Caco-2 (cell line): ENCODE results near the gene APLF. TPM values are rescaled to one million over a fixed set of nuclear protein-coding genes. Genes with fewer than 3 reads are reported as not detected.

Source experiments
- BruUV-seq: library from RNA; stranded (reverse); fragments of 400-500 nt; replicated peaks from 2 replicates; lab custom pipeline; 2021; lab: Mats Ljungman, UMichigan
- CTCF ChIA-PET: fragments of 300-600 bp; sonication (Branson Sonifier 250); formaldehyde crosslinking; loops from one replicate; lab custom pipeline; 2022; ENCODE audit warnings: antibody characterized with exemption; lab: Charles Lee
- POLR2A ChIA-PET: fragments of 300-600 bp; sonication (Branson Sonifier 250); formaldehyde crosslinking; loops from one replicate; lab custom pipeline; 2022; ENCODE audit warnings: antibody characterized with exemption; lab: Charles Lee
- DNase-seq, 2 experiments: peaks; one replicate each; pipeline versions ENCODE4 v3.0.0 to v3.0.0-alpha.2; 2020 to 2022
- H3K27me3 ChIP-seq: replicated peaks from 2 replicates; pipeline ENCODE4 v1.6.0; 2011; ENCODE audit warnings: low read length; ENCODE audit not compliant: control insufficient read depth, insufficient read depth
- H3K36me3 ChIP-seq: 2 replicates; pipeline ENCODE4 v1.5.1; 2011; ENCODE audit warnings: low read length; ENCODE audit not compliant: control insufficient read depth, insufficient read depth
- H3K4me1 ChIP-seq: fragments of 250-450 bp; sonication (Bioruptor Pico); 2 replicates; pipeline ENCODE4 v1.5.1; 2020; ENCODE audit warnings: mild to moderate bottlenecking
- H3K4me3 ChIP-seq: 2 replicates; pipeline ENCODE4 v1.5.1; 2011; ENCODE audit warnings: low read depth, mild to moderate bottlenecking, control low read depth, low read length
- H3K9me3 ChIP-seq: fragments of 250-450 bp; sonication (Bioruptor Pico); 2 replicates; pipeline ENCODE4 v1.5.1; 2020; ENCODE audit warnings: mild to moderate bottlenecking, moderate library complexity
- H3K27ac Mint-ChIP-seq: one replicate; pipeline ENCODE4 v1.8.0; 2022; ENCODE audit warnings: mixed read lengths; ENCODE audit not compliant: unreplicated experiment
- H3K27me3 Mint-ChIP-seq: one replicate; pipeline ENCODE4 v1.8.0; 2022; ENCODE audit warnings: mixed read lengths; ENCODE audit not compliant: insufficient read depth, unreplicated experiment
- H3K36me3 Mint-ChIP-seq: one replicate; pipeline ENCODE4 v1.8.0; 2022; ENCODE audit warnings: mild to moderate bottlenecking, mixed read lengths; ENCODE audit not compliant: insufficient read depth, unreplicated experiment
- H3K4me1 Mint-ChIP-seq: one replicate; pipeline ENCODE4 v1.8.0; 2022; ENCODE audit warnings: low read depth, mixed read lengths; ENCODE audit not compliant: unreplicated experiment
- H3K4me3 Mint-ChIP-seq: one replicate; pipeline ENCODE4 v1.8.0; 2022; ENCODE audit warnings: mild to moderate bottlenecking, moderate library complexity, mixed read lengths; ENCODE audit not compliant: unreplicated experiment
- H3K9me3 Mint-ChIP-seq: one replicate; pipeline ENCODE4 v1.8.0; 2022; ENCODE audit warnings: mixed read lengths; ENCODE audit not compliant: unreplicated experiment
- CTCF ChIP-seq, 2 experiments: fragments of 200-600 bp in 1 of 2; IDR thresholded peaks; 1 replicate in 1 of 2; 2 replicates in 1 of 2; pipeline versions ENCODE4 v1.5.1 to v1.8.0; 2011 to 2022; ENCODE audit warnings: antibody characterized with exemption in 1 of 2, control low read depth in 1 of 2, inconsistent platforms in 1 of 2, low read depth in 1 of 2, low read length in 1 of 2, mild to moderate bottlenecking in 1 of 2, moderate library complexity in 1 of 2; ENCODE audit not compliant: insufficient read depth in 1 of 2, severe bottlenecking in 1 of 2, unreplicated experiment in 1 of 2
- intact Hi-C: fragments of 100-400 bp; cut with micrococcal nuclease; formaldehyde crosslinking; loops from one replicate; pipeline ENCODE4 v1.10.0; 2022; ENCODE audit not compliant: unreplicated experiment
- total RNA-seq: library from RNA; stranded (reverse); gene quantifications from 2 replicates; pipeline ENCODE4 v1.2.3, GENCODE V29; 2022

APLF gene
- total RNA-seq, 1 experiment from 2014 or later, result 3.9 TPM

DNA sequence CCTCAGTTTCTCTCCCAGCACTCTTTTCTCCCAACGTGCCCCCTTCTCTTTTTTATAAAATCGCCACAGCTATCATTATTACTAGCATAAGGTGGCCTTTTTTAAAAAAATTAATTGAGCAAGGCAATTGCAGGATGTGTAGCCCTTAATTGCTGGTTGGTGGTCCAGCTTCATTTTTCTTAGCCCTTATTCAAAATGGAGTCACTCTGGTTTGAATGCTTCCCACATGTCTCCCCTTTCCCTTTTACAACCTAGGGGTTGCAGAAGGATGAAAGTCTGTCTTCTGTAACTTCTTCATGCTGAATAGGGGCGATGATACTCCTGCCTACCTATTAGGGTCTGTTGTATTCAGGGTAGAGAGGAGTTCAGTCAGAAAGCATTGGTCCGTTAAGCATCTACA, 139.4 kb downstream of the APLF start:
- Histone ChIP-seq H3K27me3 (no peaks in the 10 kb centered on the region), H3K36me3 (no peaks in the 10 kb centered on the region), H3K4me3 (no peak overlapping the region), H3K9me3 (peaks cover 6% of the 10 kb centered on the region; the same call in 1 of the 2 replicates), H3K4me1 (0 out of 2 replicates have a peak, but pooled peaks cover 5% of the 10 kb centered on the region)
- no peak for DNase-seq
- Mint-ChIP-seq H3K9me3 (peaks cover 10% of the 10 kb centered on the region), H3K4me1 (no peaks in the 10 kb centered on the region), H3K4me3 (no peak overlapping the region), H3K27me3 (peaks cover 3% of the 10 kb centered on the region), H3K36me3 (no peaks in the 10 kb centered on the region), H3K27ac (no peak overlapping the region)
- no peak for TF ChIP-seq CTCF (IDR thresholded peaks at IDR 0.05; ENCODE audit: insufficient read depth in 1 of 2, low read depth in 1 of 2, low read length in 1 of 2, severe bottlenecking in 1 of 2, unreplicated experiment in 1 of 2)
- BruUV-seq, result no TSS peak
- intact Hi-C loops, result no loop called here
- ChIA-PET CTCF (no interaction called here), POLR2A (no interaction called here)

- no peaks in the 10 kb centered on the region for H3K36me3 ChIP-seq
- no peak overlapping the region for H3K4me3 ChIP-seq
- ChIA-PET POLR2A (no interaction called here), CTCF (no interaction called here)
- no peak for DNase-seq
- no peaks in the 10 kb centered on the region for H3K4me1 Mint-ChIP-seq
- H3K9me3 Mint-ChIP-seq, result peaks cover 10% of the 10 kb centered on the region
- peaks cover 6% of the 10 kb centered on the region; the same call in 1 of the 2 replicates for H3K9me3 ChIP-seq
- no peaks in the 10 kb centered on the region for H3K27me3 ChIP-seq
- TF ChIP-seq CTCF (IDR thresholded peaks at IDR 0.05; ENCODE audit: insufficient read depth in 1 of 2, low read depth in 1 of 2, low read length in 1 of 2, severe bottlenecking in 1 of 2, unreplicated experiment in 1 of 2), result no peak
- no peak overlapping the region for H3K27ac Mint-ChIP-seq
- H3K4me3 Mint-ChIP-seq, result no peak overlapping the region
- no TSS peak for BruUV-seq
- intact Hi-C loops, result no loop called here
- H3K27me3 Mint-ChIP-seq, result peaks cover 3% of the 10 kb centered on the region
- H3K4me1 ChIP-seq, result 0 out of 2 replicates have a peak, but pooled peaks cover 5% of the 10 kb centered on the region
- no peaks in the 10 kb centered on the region for H3K36me3 Mint-ChIP-seq
These were observed 140.5 kb downstream of the APLF start for GRCh38 chr2:68607837-68608236.

DNA sequence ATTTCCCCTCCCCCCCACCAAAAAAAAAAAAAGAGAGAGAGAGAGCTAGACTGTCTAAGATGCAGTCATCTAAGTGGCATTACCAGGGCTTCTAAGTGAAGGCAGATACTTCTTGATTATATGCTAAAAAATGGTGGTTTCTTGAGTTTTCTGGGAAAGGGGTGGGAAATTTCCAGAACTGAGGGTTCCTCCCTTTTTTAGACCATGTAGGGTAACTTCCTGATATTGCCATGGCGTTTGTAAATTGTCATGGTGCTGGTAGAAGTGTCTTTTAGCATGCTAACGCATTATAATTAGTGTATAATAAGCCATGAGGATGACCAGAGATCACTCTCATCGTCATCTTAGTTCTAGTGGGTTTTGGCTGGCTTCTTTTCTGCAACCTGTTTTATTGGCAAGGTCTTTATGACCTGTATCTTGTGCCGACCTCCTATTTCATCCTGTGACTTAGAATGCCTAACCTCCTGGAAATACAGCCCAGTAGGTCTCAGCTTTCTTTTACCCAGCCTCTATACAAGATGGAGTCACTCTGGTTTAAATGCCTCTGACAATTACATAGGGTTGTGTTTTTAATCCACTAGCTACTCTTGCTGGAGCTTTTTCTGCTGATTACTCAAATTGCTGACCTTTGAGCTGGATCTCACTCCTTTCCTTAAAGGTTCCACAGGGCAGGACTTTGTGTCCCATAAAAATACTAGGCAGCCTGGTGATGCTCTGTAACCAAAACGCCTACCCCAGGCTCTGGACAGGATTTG, 145.6 kb downstream of the APLF start:
- BruUV-seq, result no TSS peak
- no peak for DNase-seq
- Mint-ChIP-seq H3K4me1 (no peaks in the 10 kb centered on the region), H3K9me3 (peaks cover 10% of the 10 kb centered on the region), H3K27ac (no peak overlapping the region), H3K4me3 (no peak overlapping the region), H3K27me3 (no peaks in the 10 kb centered on the region), H3K36me3 (no peaks in the 10 kb centered on the region)
- Histone ChIP-seq H3K4me1 (no peaks in the 10 kb centered on the region), H3K36me3 (no peaks in the 10 kb centered on the region), H3K9me3 (no peaks in the 10 kb centered on the region), H3K4me3 (no peak overlapping the region), H3K27me3 (no peaks in the 10 kb centered on the region)
- POLR2A ChIA-PET, result no interaction called here
- CTCF ChIA-PET, result no interaction called here
- TF ChIP-seq CTCF (IDR thresholded peaks at IDR 0.05; ENCODE audit: insufficient read depth in 1 of 2, low read depth in 1 of 2, low read length in 1 of 2, severe bottlenecking in 1 of 2, unreplicated experiment in 1 of 2), result no peak
- intact Hi-C loops, result no loop called here
